Measurements from ENCODE around the gene ARID1B. TPM values are rescaled to one million over a fixed set of nuclear protein-coding genes. Genes with fewer than 3 reads are reported as not detected.

The ARID1B gene
- total RNA-seq, 1 donor from 2014 or later: 78.1 TPM

- TF ChIP-seq CTCF (IDR thresholded peaks at IDR 0.05): no peak
- Mint-ChIP-seq H3K27ac (ENCODE audit: unreplicated experiment) (no peak overlapping the region), H3K9me3 (ENCODE audit: unreplicated experiment) (peaks cover 3% of the 10 kb centered on the region), H3K4me3 (ENCODE audit: unreplicated experiment) (no peak overlapping the region), H3K27me3 (ENCODE audit: unreplicated experiment) (no peaks in the 10 kb centered on the region), H3K4me1 (ENCODE audit: unreplicated experiment) (peaks cover 9% of the 10 kb centered on the region), H3K36me3 (ENCODE audit: unreplicated experiment) (peaks cover 26% of the 10 kb centered on the region)
- no peak for DNase-seq (ENCODE audit: extremely low spot score, unreplicated experiment)
Measured at GRCh38 chr6:157113389-157113788, 336.2 kb downstream of the ARID1B start.

GRCh38 chr6:157116426-157116825 is 339.2 kb downstream of the ARID1B start:
- H3K9me3 Mint-ChIP-seq (ENCODE audit: unreplicated experiment): peaks cover 3% of the 10 kb centered on the region
- no peak overlapping the region for H3K27ac Mint-ChIP-seq (ENCODE audit: unreplicated experiment)
- no peak overlapping the region for H3K4me3 Mint-ChIP-seq (ENCODE audit: unreplicated experiment)
- H3K4me1 Mint-ChIP-seq (ENCODE audit: unreplicated experiment): peaks cover 6% of the 10 kb centered on the region
- H3K36me3 Mint-ChIP-seq (ENCODE audit: unreplicated experiment): peaks cover 32% of the 10 kb centered on the region
- H3K27me3 Mint-ChIP-seq (ENCODE audit: unreplicated experiment): no peaks in the 10 kb centered on the region
- no peak for DNase-seq (ENCODE audit: extremely low spot score, unreplicated experiment)
- no peak for TF ChIP-seq CTCF (IDR thresholded peaks at IDR 0.05)

GRCh38 chr6:157117431-157118095 is 340.4 kb downstream of the ARID1B start:
- Mint-ChIP-seq H3K27me3 (ENCODE audit: unreplicated experiment) (no peaks in the 10 kb centered on the region), H3K27ac (ENCODE audit: unreplicated experiment) (no peak overlapping the region), H3K36me3 (ENCODE audit: unreplicated experiment) (peaks cover 26% of the 10 kb centered on the region), H3K4me3 (ENCODE audit: unreplicated experiment) (no peak overlapping the region), H3K4me1 (ENCODE audit: unreplicated experiment) (peaks cover 6% of the 10 kb centered on the region), H3K9me3 (ENCODE audit: unreplicated experiment) (peaks cover 3% of the 10 kb centered on the region)
- no peak for TF ChIP-seq CTCF (IDR thresholded peaks at IDR 0.05)
- no peak for DNase-seq (ENCODE audit: extremely low spot score, unreplicated experiment)

GRCh38 chr6:157119502-157120027 is 342.4 kb downstream of the ARID1B start:
- Mint-ChIP-seq H3K4me1 (ENCODE audit: unreplicated experiment) (peaks cover 6% of the 10 kb centered on the region), H3K27me3 (ENCODE audit: unreplicated experiment) (no peaks in the 10 kb centered on the region), H3K9me3 (ENCODE audit: unreplicated experiment) (no peaks in the 10 kb centered on the region), H3K36me3 (ENCODE audit: unreplicated experiment) (peaks cover 21% of the 10 kb centered on the region), H3K4me3 (ENCODE audit: unreplicated experiment) (no peak overlapping the region), H3K27ac (ENCODE audit: unreplicated experiment) (no peak overlapping the region)
- DNase-seq (ENCODE audit: extremely low spot score, unreplicated experiment): no peak
- no peak for TF ChIP-seq CTCF (IDR thresholded peaks at IDR 0.05)

GRCh38 chr6:157120534-157121232 is 343.5 kb downstream of the ARID1B start:
- peak overlapping the region; percentile 23 for H3K27ac Mint-ChIP-seq (ENCODE audit: unreplicated experiment)
- no peak for TF ChIP-seq CTCF (IDR thresholded peaks at IDR 0.05)
- DNase-seq (ENCODE audit: extremely low spot score, unreplicated experiment): no peak
- H3K4me3 Mint-ChIP-seq (ENCODE audit: unreplicated experiment): no peak overlapping the region
- no peaks in the 10 kb centered on the region for H3K27me3 Mint-ChIP-seq (ENCODE audit: unreplicated experiment)
- peaks cover 14% of the 10 kb centered on the region for H3K36me3 Mint-ChIP-seq (ENCODE audit: unreplicated experiment)
- H3K9me3 Mint-ChIP-seq (ENCODE audit: unreplicated experiment): no peaks in the 10 kb centered on the region
- peaks cover 6% of the 10 kb centered on the region for H3K4me1 Mint-ChIP-seq (ENCODE audit: unreplicated experiment)

All from osteocyte (in vitro differentiated cells).